ENCODE measurements around the gene OSGIN1.

The OSGIN1 gene

GRCh38 chr16:84004442-84004841, 51.4 kb downstream of the OSGIN1 start:
- in situ Hi-C loops (cut with MboI; ENCODE audit: low sequenced_read_pairs, unreplicated experiment): no loop called here
- TF ChIP-seq CTCF (IDR thresholded peaks at IDR 0.05; ENCODE audit: borderline replicate concordance, control extremely low read depth, extremely low read depth, insufficient read depth, missing control alignments): no peak
- no peak for DNase-seq (ENCODE audit: low spot score)

GRCh38 chr16:84005391-84005790, 52.4 kb downstream of the OSGIN1 start:
- no peak for DNase-seq (ENCODE audit: low spot score)
- no peak for TF ChIP-seq CTCF (IDR thresholded peaks at IDR 0.05; ENCODE audit: borderline replicate concordance, control extremely low read depth, extremely low read depth, insufficient read depth, missing control alignments)
- in situ Hi-C loops (cut with MboI; ENCODE audit: low sequenced_read_pairs, unreplicated experiment): no loop called here

DNA sequence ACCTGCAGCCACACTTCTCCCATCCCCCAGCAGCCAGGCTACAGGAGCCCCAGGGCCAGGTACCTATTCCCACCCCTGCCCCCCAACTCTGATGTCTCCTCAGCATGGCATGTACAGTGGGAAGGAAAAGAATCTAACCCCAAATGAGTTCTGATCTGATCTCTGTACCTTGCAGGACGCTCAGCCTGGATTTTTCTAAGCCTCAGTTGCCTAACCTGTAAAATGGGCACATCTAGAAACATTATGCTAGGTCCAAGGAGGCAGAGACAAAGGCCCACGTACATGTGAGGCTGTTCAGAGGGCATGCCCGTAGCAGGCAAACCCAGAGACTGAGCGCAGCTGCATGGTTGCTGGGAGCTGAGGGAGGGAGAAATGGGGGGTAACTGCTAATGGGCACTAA, 54.5 kb downstream of the OSGIN1 start:
- in situ Hi-C loops (cut with MboI; ENCODE audit: low sequenced_read_pairs, unreplicated experiment): no loop called here
- no peak for TF ChIP-seq CTCF (IDR thresholded peaks at IDR 0.05; ENCODE audit: borderline replicate concordance, control extremely low read depth, extremely low read depth, insufficient read depth, missing control alignments)
- DNase-seq (ENCODE audit: low spot score): no peak

DNA sequence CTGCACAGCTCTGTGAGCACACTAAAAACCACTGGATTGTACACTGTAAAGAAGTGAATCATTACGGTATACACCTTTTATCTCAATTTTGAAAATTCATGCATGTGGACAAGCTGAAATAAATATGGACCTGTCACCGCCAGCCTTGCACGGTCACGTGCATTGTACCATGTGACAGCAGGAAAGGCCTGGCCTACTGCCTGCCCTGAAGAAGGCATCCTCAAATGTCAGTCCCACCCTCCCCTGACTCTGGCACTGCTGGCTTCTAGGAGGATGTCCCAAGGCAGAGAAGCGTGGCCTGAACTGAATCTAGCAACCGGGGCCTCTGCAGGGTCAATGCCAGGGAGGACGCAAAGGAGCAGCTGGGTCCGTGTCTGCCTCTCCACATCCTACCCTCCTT, 54.9 kb downstream of the OSGIN1 start:
- no peak for TF ChIP-seq CTCF (IDR thresholded peaks at IDR 0.05; ENCODE audit: borderline replicate concordance, control extremely low read depth, extremely low read depth, insufficient read depth, missing control alignments)
- in situ Hi-C loops (cut with MboI; ENCODE audit: low sequenced_read_pairs, unreplicated experiment): no loop called here
- DNase-seq (ENCODE audit: low spot score): no peak

- in situ Hi-C loops (cut with MboI; ENCODE audit: low sequenced_read_pairs, unreplicated experiment): no loop called here
- DNase-seq (ENCODE audit: low spot score): no peak
- TF ChIP-seq CTCF (IDR thresholded peaks at IDR 0.05; ENCODE audit: borderline replicate concordance, control extremely low read depth, extremely low read depth, insufficient read depth, missing control alignments): no peak
These were observed 56.2 kb downstream of the OSGIN1 start for GRCh38 chr16:84009282-84009681.

DNA sequence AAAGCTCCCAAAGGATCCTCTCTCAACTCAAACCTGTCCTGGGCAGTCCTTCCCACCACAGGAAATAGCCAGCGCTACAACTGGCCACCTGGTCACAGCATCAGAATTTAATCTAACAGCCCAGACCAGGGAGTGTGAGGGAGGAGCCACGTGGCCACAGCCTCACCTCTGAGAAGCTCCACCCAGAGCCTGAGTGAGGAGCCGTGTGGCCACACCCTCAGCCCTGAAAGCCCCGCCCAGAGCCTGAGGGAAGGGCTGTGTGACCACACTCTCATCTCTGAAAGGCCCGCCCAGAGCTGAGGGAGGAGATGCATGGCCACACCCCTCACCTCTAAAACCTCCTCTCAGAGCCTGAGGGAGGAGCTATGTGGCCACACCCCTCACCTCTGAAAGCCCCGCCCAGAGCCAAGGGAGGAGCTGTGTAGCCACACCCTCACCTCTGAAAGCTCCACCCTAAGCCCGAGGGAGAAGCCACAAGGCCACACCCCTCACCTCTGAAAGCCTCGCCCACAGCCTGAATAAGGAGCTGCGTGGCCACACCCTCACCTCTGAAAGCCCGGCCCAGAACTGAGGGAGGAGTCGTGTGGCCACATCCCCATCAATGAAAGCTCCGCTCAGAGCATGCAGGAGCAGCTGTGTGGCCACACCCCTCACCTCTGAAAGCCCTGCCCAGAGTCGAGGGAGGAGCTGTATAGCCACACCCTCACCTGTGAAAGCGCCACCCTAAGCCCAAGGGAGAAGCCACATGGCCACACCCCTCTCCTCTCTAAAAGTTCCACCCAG, 60.9 kb downstream of the OSGIN1 start:
- peak; percentile 82 for DNase-seq (ENCODE audit: low spot score)
- no peak for TF ChIP-seq CTCF (IDR thresholded peaks at IDR 0.05; ENCODE audit: borderline replicate concordance, control extremely low read depth, extremely low read depth, insufficient read depth, missing control alignments)
- in situ Hi-C loops (cut with MboI; ENCODE audit: low sequenced_read_pairs, unreplicated experiment): no loop called here

All from GM13976 (cell line).